ENCODE data around the gene NUTM1.

- TF ChIP-seq POLR2AphosphoS5 (IDR thresholded peaks at IDR 0.05) (no peak), CTCF (IDR thresholded peaks at IDR 0.05) (no peak), EP300 (IDR thresholded peaks at IDR 0.05) (no peak), POLR2A (IDR thresholded peaks at IDR 0.05) (no peak)
Observed at GRCh38 chr15:34373951-34374350, 30.8 kb downstream of the NUTM1 start.
